Cardiac fibroblast (primary cell): ENCODE data around the gene SHC3.

Experiments
- DNase-seq, 2 donors: peaks; one replicate each; pipeline versions ENCODE4 v3.0.0 to v3.0.0-alpha.2; 2010; ENCODE audit warnings: low read depth in 2 of 2
- H3K4me3 ChIP-seq, 2 donors: replicated peaks in 1 of 2; 1 replicate in 1 of 2; 2 replicates in 1 of 2; pipeline ENCODE4 v1.5.1; 2011; ENCODE audit warnings: low read depth in 2 of 2, low read length in 2 of 2, mild to moderate bottlenecking in 2 of 2, moderate library complexity in 1 of 2
- CTCF ChIP-seq: IDR thresholded peaks from one replicate; pipeline ENCODE4 v1.5.1; 2011; ENCODE audit warnings: low read depth, mild to moderate bottlenecking, low read length, inconsistent platforms

Gene SHC3

GRCh38 chr9:88971131-88971960 lies 207.3 kb downstream of the SHC3 start:
- no peak overlapping the region for H3K4me3 ChIP-seq
- no peak for TF ChIP-seq CTCF
- DNase-seq: no peak

- no peak overlapping the region for H3K4me3 ChIP-seq
- TF ChIP-seq CTCF: no peak
- no peak for DNase-seq
These were observed 208.8 kb downstream of the SHC3 start for GRCh38 chr9:88969646-88970373.

GRCh38 chr9:88968799-88969198 lies 209.8 kb downstream of the SHC3 start:
- no peak for DNase-seq
- no peak overlapping the region for H3K4me3 ChIP-seq
- no peak for TF ChIP-seq CTCF

GRCh38 chr9:88966894-88967676 lies 211.5 kb downstream of the SHC3 start:
- no peak for TF ChIP-seq CTCF
- no peak overlapping the region for H3K4me3 ChIP-seq
- no peak for DNase-seq

GRCh38 chr9:88965473-88965872 lies 213.1 kb downstream of the SHC3 start:
- DNase-seq: no peak
- TF ChIP-seq CTCF: no peak

GRCh38 chr9:88960632-88961031 lies 218.0 kb downstream of the SHC3 start:
- no peak overlapping the region for H3K4me3 ChIP-seq
- no peak for TF ChIP-seq CTCF
- DNase-seq: no peak

More at GRCh38 chr9:88965473-88965872, 213.1 kb downstream of the SHC3 start:
- no peak overlapping the region for H3K4me3 ChIP-seq
